GM13976 (cell line): ENCODE results near the gene CTDSP1.

ENCODE experiments used
- DNase-seq: peaks from one replicate; pipeline ENCODE4 v3.0.0; 2012; ENCODE audit warnings: low spot score
- in situ Hi-C: fragments of 300-500 bp; cut with MboI; formaldehyde crosslinking; loops from one replicate; pipeline ENCODE4 v1.12.0; 2022; ENCODE audit warnings: low sequenced_read_pairs, mixed read lengths, inconsistent platforms; ENCODE audit not compliant: unreplicated experiment
- TF ChIP-seq, protein P1 (sequence below): IDR thresholded peaks from 2 replicates; pipeline ENCODE4 v1.5.1; 2012; ENCODE audit warnings: borderline replicate concordance, mild to moderate bottlenecking; ENCODE audit not compliant: insufficient read depth; ENCODE audit errors: extremely low read depth, missing control alignments, control extremely low read depth

The CTDSP1 gene

DNA sequence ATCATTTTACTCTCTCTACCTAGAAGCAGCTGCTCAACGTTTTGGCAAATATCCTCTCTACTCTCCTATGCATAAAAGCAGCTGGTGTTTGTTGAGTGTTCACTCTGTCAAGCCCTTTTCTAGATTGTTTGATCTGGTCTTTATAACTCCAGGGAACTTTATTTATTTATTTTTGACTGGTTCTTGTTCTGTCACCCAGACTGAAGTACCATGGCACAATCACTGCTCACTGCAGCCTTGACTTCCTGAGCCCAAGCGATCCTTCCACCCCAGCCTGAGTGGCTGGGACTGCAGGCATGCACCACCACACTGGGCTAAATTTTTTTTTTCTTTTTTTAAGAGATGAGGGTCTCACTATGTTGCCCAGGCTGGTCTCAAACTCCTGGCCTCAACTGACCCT is 30.3 kb upstream of the CTDSP1 start:
- TF ChIP-seq, protein P1, sequence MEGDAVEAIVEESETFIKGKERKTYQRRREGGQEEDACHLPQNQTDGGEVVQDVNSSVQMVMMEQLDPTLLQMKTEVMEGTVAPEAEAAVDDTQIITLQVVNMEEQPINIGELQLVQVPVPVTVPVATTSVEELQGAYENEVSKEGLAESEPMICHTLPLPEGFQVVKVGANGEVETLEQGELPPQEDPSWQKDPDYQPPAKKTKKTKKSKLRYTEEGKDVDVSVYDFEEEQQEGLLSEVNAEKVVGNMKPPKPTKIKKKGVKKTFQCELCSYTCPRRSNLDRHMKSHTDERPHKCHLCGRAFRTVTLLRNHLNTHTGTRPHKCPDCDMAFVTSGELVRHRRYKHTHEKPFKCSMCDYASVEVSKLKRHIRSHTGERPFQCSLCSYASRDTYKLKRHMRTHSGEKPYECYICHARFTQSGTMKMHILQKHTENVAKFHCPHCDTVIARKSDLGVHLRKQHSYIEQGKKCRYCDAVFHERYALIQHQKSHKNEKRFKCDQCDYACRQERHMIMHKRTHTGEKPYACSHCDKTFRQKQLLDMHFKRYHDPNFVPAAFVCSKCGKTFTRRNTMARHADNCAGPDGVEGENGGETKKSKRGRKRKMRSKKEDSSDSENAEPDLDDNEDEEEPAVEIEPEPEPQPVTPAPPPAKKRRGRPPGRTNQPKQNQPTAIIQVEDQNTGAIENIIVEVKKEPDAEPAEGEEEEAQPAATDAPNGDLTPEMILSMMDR: no peak
- DNase-seq: no peak
- in situ Hi-C loops: no loop called here

DNA sequence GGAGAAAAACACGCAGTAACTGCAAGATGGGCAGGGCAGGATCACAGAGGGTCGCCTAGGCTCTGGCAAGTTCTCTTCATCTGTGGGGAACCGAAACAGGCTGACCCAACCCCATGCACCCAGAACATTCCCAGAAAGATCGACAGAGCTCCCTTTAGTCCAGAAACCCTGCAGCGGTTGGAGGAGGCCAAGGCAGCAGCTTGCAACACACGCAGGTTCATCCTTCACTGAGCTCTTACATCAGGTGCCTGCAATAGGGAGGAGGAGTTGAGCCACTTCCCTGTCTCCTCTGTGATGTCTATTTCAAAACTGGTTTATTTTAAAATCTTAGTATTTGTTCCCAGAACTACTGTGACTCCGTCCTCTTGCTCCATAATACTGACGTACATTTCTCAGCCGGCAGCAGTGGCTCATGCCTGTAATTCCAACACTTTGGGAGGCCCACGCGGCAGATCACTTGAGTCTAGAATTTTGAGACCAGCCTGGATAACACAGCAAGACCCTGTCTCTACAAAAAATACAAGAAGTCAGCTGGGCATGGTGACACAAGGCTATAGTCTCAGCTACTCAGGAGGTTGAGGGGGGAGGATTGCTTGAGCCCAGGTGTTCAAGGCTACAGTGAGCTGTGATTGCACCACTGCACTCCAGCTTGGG is 29.1 kb upstream of the CTDSP1 start:
- in situ Hi-C loops: no loop called here
- TF ChIP-seq, protein P1: no peak
- no peak for DNase-seq

DNA sequence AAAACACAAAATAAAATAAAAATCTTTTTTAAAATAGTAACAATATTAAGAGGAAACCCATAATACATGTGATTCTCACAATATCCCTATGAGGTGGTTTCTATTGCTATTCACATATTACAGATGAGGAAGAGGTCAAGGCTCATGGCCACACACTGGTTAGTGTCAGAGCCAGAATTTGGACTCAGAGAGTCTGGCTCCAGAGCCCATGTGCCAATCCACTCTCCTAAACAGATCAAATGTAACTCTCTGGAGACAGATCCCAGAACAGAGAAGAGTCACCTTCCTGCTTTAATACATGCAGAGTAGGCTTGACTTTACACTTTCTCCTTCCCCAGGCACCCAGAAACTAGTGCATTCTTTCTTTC is 27.7 kb upstream of the CTDSP1 start:
- in situ Hi-C loops: no loop called here
- TF ChIP-seq, protein P1: no peak
- DNase-seq: no peak

DNA sequence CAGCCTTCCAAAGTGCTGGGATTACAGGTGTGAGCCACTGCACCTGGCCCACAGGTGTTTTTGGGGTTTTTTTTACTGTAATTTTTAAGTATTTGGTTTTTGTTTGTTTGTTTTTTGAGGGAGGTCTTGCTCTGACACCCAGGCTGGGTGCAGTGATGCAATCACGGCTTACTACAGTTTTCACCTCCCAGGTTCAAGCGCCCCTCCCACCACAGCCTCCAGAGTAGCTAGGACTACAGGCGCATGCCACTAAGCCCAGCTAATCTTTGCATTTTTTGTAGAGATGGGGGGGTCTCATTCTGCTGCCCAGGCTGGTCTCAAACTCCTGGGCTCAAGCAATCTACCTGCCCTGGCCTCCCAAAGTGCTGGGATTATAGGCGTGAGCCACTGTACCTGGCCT is 24.9 kb upstream of the CTDSP1 start:
- no peak for DNase-seq
- TF ChIP-seq, protein P1: no peak
- in situ Hi-C loops: no loop called here

DNA sequence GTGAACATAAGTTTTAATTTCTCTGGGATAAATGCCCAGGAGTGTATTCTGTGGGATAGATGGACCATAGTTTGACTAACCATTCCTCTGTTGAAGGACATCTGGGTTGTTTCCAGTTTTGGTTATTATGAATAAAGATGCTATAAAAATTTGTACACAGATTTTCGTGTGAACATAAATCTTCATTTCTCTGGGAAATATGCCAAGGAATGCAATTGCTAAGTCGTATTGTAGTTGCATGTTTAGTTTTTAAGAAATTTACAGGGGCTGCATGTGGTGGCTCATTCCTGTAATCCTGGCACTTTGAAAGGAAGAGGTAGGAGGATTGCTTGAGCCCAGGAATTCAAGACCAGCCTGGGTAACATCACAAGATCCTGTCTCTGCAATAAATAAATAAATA is 24.5 kb upstream of the CTDSP1 start:
- in situ Hi-C loops: no loop called here
- DNase-seq: no peak
- TF ChIP-seq, protein P1: no peak

DNA sequence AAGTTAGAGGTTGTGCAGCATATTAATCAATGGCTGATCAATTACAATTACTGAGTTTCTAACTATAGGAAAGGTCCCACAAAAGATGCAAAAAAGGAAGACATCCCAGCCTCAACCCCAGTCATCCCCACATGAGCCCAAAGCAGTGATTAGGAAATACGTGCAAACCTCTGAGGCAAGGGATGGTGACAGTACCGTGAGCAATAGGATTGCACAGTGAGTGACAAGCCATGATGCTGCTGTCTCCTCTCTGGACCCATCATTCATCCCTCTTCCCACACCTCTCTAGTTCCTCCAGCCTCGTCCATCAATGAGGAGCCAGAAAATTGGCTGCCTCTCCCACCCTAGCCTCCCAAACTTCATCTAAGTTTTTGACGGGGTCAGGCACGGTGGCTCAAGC is 21.6 kb upstream of the CTDSP1 start:
- no peak for DNase-seq
- in situ Hi-C loops: no loop called here
- TF ChIP-seq, protein P1: no peak

DNA sequence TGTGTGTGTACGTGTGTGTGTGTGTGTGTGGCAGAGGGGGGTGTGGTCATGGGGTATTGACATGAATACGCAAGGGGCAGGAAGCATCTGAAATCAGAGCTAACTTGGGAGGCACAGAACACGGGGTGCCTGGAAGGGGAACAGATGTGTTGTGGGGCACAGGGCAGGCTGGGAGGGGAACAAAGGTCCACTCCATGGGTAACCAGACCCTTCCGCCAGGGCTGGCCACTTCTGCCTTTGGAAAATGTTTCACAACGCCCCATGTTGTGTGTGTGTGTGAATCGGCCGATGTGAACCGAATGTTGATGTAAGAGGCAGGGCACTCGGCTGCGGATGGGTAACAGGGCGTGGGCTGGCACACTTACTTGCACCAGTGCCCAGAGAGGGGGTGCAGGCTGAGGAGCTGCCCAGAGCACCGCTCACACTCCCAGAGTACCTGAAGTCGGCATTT is 17.7 kb upstream of the CTDSP1 start, which contains the start of gene SLC11A1:
TSS of gene SLC11A1 (plus strand) at position 358 of the 451 bp plus-strand sequence. CDS start 96 bp downstream, outside the sequence.
- in situ Hi-C loops: no loop called here
- TF ChIP-seq, protein P1: no peak
- no peak for DNase-seq
